ENCODE measurements around the gene PACRG. TPM values are rescaled to one million over a fixed set of nuclear protein-coding genes. Genes with fewer than 3 reads are reported as not detected.

Gene PACRG
- total RNA-seq, 1 donor, result 1.4 TPM

DNA sequence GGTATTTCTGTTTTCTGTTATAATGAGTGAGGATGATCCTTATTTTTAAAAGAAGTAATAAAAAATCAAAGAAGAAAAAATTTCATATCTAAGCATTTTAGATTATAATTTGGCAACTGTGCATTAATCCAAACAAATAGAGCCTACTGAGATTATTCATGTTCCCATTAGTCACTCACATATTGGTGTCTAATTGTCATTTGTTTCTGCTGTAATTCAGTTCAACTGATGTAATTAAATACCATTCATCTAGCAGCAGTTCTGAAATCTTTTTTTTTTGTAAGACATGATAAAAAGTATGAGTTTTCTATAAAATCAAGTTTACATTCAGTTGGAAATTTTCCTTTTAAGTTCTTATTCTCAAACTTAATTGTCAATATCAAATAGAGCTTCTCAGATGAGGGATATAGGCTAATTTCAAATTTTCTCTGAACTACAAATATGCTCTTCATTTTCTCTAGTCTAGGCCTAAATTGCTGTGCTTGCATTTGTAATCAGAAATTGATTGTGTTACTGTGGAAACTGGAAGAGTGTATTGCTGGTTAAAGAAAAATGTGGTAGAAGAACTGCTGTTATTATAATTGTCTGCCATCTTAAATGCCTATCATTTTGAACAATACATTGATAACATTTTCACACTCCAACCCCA, 23.6 kb downstream of the PACRG start:
- Histone ChIP-seq H3K4me1 (ENCODE audit: insufficient read depth, low read length) (no peaks in the 10 kb centered on the region), H3K4me2 (ENCODE audit: insufficient read depth, low read length) (no peak overlapping the region), H3K36me3 (ENCODE audit: insufficient read depth, low read length) (no peaks in the 10 kb centered on the region), H4K20me1 (ENCODE audit: insufficient read depth, low read length) (no peaks in the 10 kb centered on the region), H3K27ac (ENCODE audit: low read depth, low read length) (no peak overlapping the region), H3K79me2 (ENCODE audit: insufficient read depth, low read length) (no peaks in the 10 kb centered on the region), H2AFZ (ENCODE audit: low read length) (no peak overlapping the region), H3K4me3 (ENCODE audit: insufficient read depth, low read length) (no peak overlapping the region), H3K27me3 (ENCODE audit: insufficient read depth, low read length) (no peaks in the 10 kb centered on the region), H3K9me3 (ENCODE audit: low read depth, low read length) (no peaks in the 10 kb centered on the region)
- no peak for TF ChIP-seq CTCF (IDR thresholded peaks at IDR 0.05; ENCODE audit: extremely low read depth, low read depth, low read length)
- DNase-seq (ENCODE audit: insufficient read length, low spot score, missing footprints), result no peak

- Histone ChIP-seq H3K36me3 (ENCODE audit: insufficient read depth, low read length) (no peaks in the 10 kb centered on the region), H3K9me3 (ENCODE audit: low read depth, low read length) (no peaks in the 10 kb centered on the region), H3K4me1 (ENCODE audit: insufficient read depth, low read length) (no peaks in the 10 kb centered on the region), H3K79me2 (ENCODE audit: insufficient read depth, low read length) (no peaks in the 10 kb centered on the region), H4K20me1 (ENCODE audit: insufficient read depth, low read length) (no peaks in the 10 kb centered on the region), H3K4me3 (ENCODE audit: insufficient read depth, low read length) (no peak overlapping the region), H2AFZ (ENCODE audit: low read length) (no peak overlapping the region), H3K27me3 (ENCODE audit: insufficient read depth, low read length) (no peaks in the 10 kb centered on the region), H3K27ac (ENCODE audit: low read depth, low read length) (no peak overlapping the region), H3K4me2 (ENCODE audit: insufficient read depth, low read length) (no peak overlapping the region)
- TF ChIP-seq CTCF (IDR thresholded peaks at IDR 0.05; ENCODE audit: extremely low read depth, low read depth, low read length), result no peak
- DNase-seq (ENCODE audit: insufficient read length, low spot score, missing footprints), result no peak
These were observed 26.0 kb downstream of the PACRG start for GRCh38 chr6:162753775-162754174.

- Histone ChIP-seq H3K4me1 (ENCODE audit: insufficient read depth, low read length) (no peaks in the 10 kb centered on the region), H3K27ac (ENCODE audit: low read depth, low read length) (no peak overlapping the region), H3K79me2 (ENCODE audit: insufficient read depth, low read length) (no peaks in the 10 kb centered on the region), H3K4me3 (ENCODE audit: insufficient read depth, low read length) (no peak overlapping the region), H3K9me3 (ENCODE audit: low read depth, low read length) (no peaks in the 10 kb centered on the region), H2AFZ (ENCODE audit: low read length) (no peak overlapping the region), H4K20me1 (ENCODE audit: insufficient read depth, low read length) (no peaks in the 10 kb centered on the region), H3K4me2 (ENCODE audit: insufficient read depth, low read length) (no peak overlapping the region), H3K27me3 (ENCODE audit: insufficient read depth, low read length) (no peaks in the 10 kb centered on the region), H3K36me3 (ENCODE audit: insufficient read depth, low read length) (no peaks in the 10 kb centered on the region)
- TF ChIP-seq CTCF (IDR thresholded peaks at IDR 0.05; ENCODE audit: extremely low read depth, low read depth, low read length), result no peak
- no peak for DNase-seq (ENCODE audit: insufficient read length, low spot score, missing footprints)
These were observed 42.4 kb downstream of the PACRG start for GRCh38 chr6:162770136-162770535.

DNA sequence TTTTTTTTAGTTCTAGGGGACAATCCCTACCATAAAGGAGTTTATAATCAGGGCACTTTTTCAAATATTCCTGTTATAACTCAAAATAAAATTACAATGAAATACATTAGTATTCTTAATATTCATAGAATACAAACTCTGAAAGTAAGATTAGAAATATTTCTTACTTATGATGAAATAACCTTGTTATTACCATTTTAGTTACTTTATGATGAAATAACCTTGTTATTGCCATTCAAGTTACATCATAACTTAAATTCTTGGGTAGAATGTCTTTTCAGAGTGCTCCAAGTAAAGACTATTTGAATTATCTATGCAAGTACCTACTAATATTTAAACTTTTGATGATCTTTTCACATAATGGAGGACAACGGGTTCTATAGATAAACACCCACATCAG, 43.2 kb downstream of the PACRG start:
- H3K4me1 ChIP-seq (ENCODE audit: insufficient read depth, low read length), result no peaks in the 10 kb centered on the region
- no peak overlapping the region for H3K4me2 ChIP-seq (ENCODE audit: insufficient read depth, low read length)
- H3K36me3 ChIP-seq (ENCODE audit: insufficient read depth, low read length), result no peaks in the 10 kb centered on the region
- no peaks in the 10 kb centered on the region for H4K20me1 ChIP-seq (ENCODE audit: insufficient read depth, low read length)
- no peak overlapping the region for H2AFZ ChIP-seq (ENCODE audit: low read length)
- H3K4me3 ChIP-seq (ENCODE audit: insufficient read depth, low read length), result no peak overlapping the region
- no peak for TF ChIP-seq CTCF (IDR thresholded peaks at IDR 0.05; ENCODE audit: extremely low read depth, low read depth, low read length)
- no peaks in the 10 kb centered on the region for H3K9me3 ChIP-seq (ENCODE audit: low read depth, low read length)
- H3K79me2 ChIP-seq (ENCODE audit: insufficient read depth, low read length), result no peaks in the 10 kb centered on the region
- no peak for DNase-seq (ENCODE audit: insufficient read length, low spot score, missing footprints)
- no peaks in the 10 kb centered on the region for H3K27me3 ChIP-seq (ENCODE audit: insufficient read depth, low read length)
- H3K27ac ChIP-seq (ENCODE audit: low read depth, low read length), result no peak overlapping the region
